SK-MEL-5 (cell line): ENCODE data around the gene SURF4. TPM values are rescaled to one million over a fixed set of nuclear protein-coding genes. Genes with fewer than 3 reads are reported as not detected.
"Not testable (repeated sequence)": the region's sequence is repeated elsewhere in the genome, so short reads cannot be mapped to it uniquely, and the experiment has no call there.

Source experiments
- DNase-seq: peaks from one replicate; pipeline ENCODE4 v3.0.0-alpha.2; 2016; ENCODE audit warnings: low read depth, low spot score
- in situ Hi-C: cut with HindIII; loops from 2 replicates; pipeline ENCODE4 v1.10.0; 2016; ENCODE audit warnings: low sequenced_read_pairs, high pct_unique_total_duplicates, low pct_unique_long_range_greater_than_20kb
- total RNA-seq: library from RNA; depleted of rRNA; stranded (reverse); fragments of >200 nt; shearing (Covaris generic); gene quantifications from 2 replicates; pipeline ENCODE4 v1.2.3, GENCODE V29; 2014

SURF4 gene
- total RNA-seq, 1 experiment from 2014 or later: 490 TPM

GRCh38 chr9:133380734-133381133 lies 4.9 kb upstream of the SURF4 start:
- no peak for DNase-seq
- in situ Hi-C loops: no loop called here

- peak; percentile 92 for DNase-seq
- in situ Hi-C loops: loop anchor here (10.0 kb wide), 1 partner anchor 105 kb away; no protein-coding TSS in a partner anchor
These were observed 3.6 kb upstream of the SURF4 start for GRCh38 chr9:133379153-133380086.

GRCh38 chr9:133378408-133378962 lies 2.6 kb upstream of the SURF4 start:
- peak; percentile 72 for DNase-seq
- in situ Hi-C loops: loop anchor here (10.0 kb wide), 1 partner anchor 106 kb away; no protein-coding TSS in a partner anchor

- in situ Hi-C loops: loop anchor here (10.0 kb wide), 1 partner anchor 107 kb away; no protein-coding TSS in a partner anchor
- DNase-seq: peak; percentile 75
These were observed 1.9 kb upstream of the SURF4 start for GRCh38 chr9:133377721-133378216.

GRCh38 chr9:133377280-133377679 lies 1.4 kb upstream of the SURF4 start:
- DNase-seq: not testable (repeated sequence)
- in situ Hi-C loops: loop anchor here (10.0 kb wide), 1 partner anchor 108 kb away; no protein-coding TSS in a partner anchor

DNA sequence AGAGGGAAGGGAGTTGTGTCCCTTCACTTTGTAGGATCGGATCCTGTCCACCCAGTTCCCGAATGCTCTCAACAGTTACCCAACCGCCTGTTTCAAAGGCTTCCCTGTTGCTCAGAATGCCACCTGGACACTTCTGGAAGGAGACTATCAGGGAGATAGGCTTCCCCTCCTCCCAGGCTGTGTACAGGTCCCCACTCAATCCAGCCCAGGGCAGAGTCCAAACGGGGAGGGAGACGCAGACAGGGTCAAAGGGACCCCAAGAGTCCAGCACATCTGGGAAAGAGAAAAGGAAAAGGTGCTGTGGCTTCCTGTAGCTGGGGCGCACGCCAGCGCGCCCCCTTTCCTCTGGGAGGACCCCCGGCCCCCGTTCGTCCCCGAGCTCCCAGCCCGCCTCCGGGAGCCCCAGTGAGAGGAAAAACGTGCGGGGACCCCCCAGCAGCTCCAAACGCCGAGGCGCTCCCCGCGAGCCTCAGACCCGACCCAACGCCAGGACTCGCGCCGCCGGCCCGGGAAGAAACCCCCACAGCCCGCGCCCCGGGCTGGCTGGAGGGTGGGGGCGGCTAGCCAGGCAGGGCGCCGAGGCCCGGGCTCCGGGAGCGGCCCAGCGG lies 640 bp downstream of the SURF4 start:
- DNase-seq: peak; percentile 47
- in situ Hi-C loops: loop anchor here (10.0 kb wide), 1 partner anchor 110 kb away; no protein-coding TSS in a partner anchor

- DNase-seq: no peak
- in situ Hi-C loops: loop anchor here (10.0 kb wide), 1 partner anchor 110 kb away; no protein-coding TSS in a partner anchor
These were observed 1.2 kb downstream of the SURF4 start for GRCh38 chr9:133374612-133375115.

DNA sequence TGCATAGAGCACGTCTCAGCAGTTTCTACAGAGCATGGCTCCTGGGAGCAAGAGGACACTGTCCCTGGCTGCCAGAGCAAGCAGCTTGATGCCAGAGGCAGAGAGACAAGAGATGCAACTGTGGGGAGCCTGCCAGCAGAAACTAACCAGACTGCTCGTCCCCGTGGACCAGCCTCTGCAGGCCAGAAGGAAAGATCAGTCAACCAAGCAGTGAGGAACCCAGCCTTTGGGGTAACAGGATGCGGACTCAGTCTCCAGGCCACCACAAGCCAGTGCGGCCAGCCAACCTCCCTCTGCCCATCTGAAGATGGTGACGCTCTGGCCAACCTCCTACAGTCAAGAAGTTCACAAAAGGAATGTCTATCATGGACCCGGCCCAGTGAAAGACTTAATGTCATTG lies 3.7 kb downstream of the SURF4 start:
- in situ Hi-C loops: loop anchor here (10.0 kb wide), 1 partner anchor 113 kb away; no protein-coding TSS in a partner anchor
- DNase-seq: no peak

GRCh38 chr9:133371261-133371711 lies 4.6 kb downstream of the SURF4 start:
- no peak for DNase-seq
- in situ Hi-C loops: loop anchor here (10.0 kb wide), 1 partner anchor 114 kb away; no protein-coding TSS in a partner anchor

- in situ Hi-C loops: loop anchor here (10.0 kb wide), 1 partner anchor 114 kb away; no protein-coding TSS in a partner anchor
- DNase-seq: no peak
These were observed 5.2 kb downstream of the SURF4 start for GRCh38 chr9:133370685-133371084.

DNA sequence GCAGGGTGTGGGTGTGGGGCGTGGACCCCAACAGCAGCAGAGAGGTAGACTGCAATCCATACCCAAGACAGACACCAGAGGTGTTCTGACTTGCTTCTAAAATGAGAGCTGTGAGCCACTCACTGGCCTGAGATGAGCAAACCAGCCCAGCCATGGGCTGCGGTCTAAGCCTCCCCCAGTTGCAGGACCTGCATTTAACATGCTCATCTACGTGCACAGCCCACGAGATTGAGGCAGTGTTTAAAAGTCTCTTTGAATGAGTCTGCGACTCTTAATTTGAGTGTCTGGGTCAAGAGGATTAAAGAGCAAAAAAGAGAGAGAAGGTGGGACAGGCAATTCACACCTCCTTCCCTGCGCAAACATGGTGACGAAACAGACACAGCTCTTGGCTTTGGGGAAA lies 5.9 kb downstream of the SURF4 start:
- no peak for DNase-seq
- in situ Hi-C loops: loop anchor here (10.0 kb wide), 1 partner anchor 115 kb away; no protein-coding TSS in a partner anchor

- no peak for DNase-seq
These were observed 6.4 kb downstream of the SURF4 start for GRCh38 chr9:133369422-133369821.

DNA sequence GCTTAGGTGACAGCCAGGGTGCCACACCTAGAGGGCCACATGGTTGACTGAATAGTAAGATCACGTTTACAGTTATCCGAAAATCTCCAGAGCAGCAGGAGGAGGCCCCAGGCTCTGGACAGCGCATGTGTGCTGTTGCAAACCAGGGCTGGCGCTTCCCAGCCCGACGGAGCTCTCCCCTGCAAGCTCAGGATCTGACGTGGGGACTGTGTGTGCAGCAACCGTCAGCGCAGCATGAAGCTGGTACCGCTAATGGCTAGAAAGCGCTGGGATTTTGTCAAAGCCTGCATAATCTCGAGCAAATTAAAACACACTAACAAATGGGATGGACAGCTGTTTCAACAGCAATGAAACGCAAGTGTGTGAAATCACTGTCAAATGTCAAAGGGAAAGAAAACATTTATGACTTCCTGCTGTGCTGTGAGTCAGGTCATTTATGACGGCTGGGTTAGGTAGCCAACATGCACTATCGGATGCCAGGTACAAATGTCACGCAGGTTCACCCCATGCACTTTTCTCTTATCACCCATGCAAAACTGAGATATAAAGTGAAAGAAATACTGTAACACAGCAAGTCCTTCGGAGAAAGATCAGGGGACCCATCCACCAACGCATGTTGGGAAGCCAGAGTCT lies 7.5 kb downstream of the SURF4 start:
- DNase-seq: no peak
- in situ Hi-C loops: no loop called here

More at GRCh38 chr9:133369422-133369821, 6.4 kb downstream of the SURF4 start:
- in situ Hi-C loops: no loop called here

DNA sequence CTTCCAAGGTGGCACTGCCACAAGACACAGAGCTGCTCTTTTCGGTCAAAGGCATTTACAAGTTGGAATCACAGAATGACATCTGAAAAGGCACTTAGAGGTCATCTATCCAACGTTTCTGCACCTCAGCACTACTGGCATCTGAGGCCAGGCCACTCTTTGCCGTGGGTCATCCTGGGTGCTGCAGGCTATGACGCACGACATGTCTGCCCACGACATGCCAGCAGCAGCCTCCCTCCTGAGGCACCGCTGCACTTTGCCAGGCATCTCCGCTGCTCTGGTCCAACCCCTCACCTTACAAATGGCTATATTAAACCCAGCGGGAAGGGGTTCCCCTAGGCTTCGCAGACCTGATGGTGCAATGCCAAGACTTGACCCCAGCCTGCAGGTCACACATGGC lies 8.1 kb downstream of the SURF4 start:
- in situ Hi-C loops: no loop called here
- DNase-seq: no peak

GRCh38 chr9:133367221-133367620 lies 8.6 kb downstream of the SURF4 start:
- in situ Hi-C loops: no loop called here
- no peak for DNase-seq

GRCh38 chr9:133366435-133366834 lies 9.4 kb downstream of the SURF4 start:
- DNase-seq: no peak
- in situ Hi-C loops: no loop called here
